Measurements from ENCODE around the gene RNF224.

GRCh38 chr9:137225699-137226331, 1.5 kb upstream of the RNF224 start:
- TF ChIP-seq CTCF (IDR thresholded peaks at IDR 0.05; ENCODE audit: low read depth, low read length) (no peak), MAX (IDR thresholded peaks at IDR 0.05; ENCODE audit: low read depth, low read length) (no peak), POLR2A (IDR thresholded peaks at IDR 0.05; ENCODE audit: extremely low read depth, insufficient read length) (no peak), MYC (IDR thresholded peaks at IDR 0.05; ENCODE audit: low read depth, low read length) (no peak)

Measured in NB4 (cell line).